ENCODE results near the gene KRTAP10-3. TPM values are rescaled to one million over a fixed set of nuclear protein-coding genes. Genes with fewer than 3 reads are reported as not detected.

The KRTAP10-3 gene
- total and polyA plus RNA-seq, 2 of the 13 experiments (the other 11 are each of a cell fraction or from before 2014, with no cell fraction given) = not detected

GRCh38 chr21:44593598-44594405 lies 35.2 kb upstream of the KRTAP10-3 start (continued):
- TF ChIP-seq FOXJ3 (CRISPR knock-in tag; IDR thresholded peaks at IDR 0.05; ENCODE audit: borderline replicate concordance) = peak; percentile 66; the same call in 1 of the 2 replicates
- TF ChIP-seq CREB1 (IDR thresholded peaks at IDR 0.05) = no peak
- no peak for TF ChIP-seq CREB1 (CRISPR knock-in tag; IDR thresholded peaks at IDR 0.05)
- peak; percentile 100 for TF ChIP-seq ZNF670 (CRISPR knock-in tag; IDR thresholded peaks at IDR 0.05; ENCODE audit: borderline replicate concordance)
- TF ChIP-seq MTF1 (CRISPR knock-in tag; IDR thresholded peaks at IDR 0.05) = no peak
- peak; percentile 80; the same call in 1 of the 2 replicates for TF ChIP-seq KDM2A (CRISPR knock-in tag; IDR thresholded peaks at IDR 0.05; ENCODE audit: borderline replicate concordance, low read depth)
- peak; percentile 73 for TF ChIP-seq ZNF547 (CRISPR knock-in tag; IDR thresholded peaks at IDR 0.05)
- TF ChIP-seq HNF1B (CRISPR knock-in tag; IDR thresholded peaks at IDR 0.05) = peak; percentile 92
- peak; percentile 81 for TF ChIP-seq TEAD3 (CRISPR knock-in tag; optimal IDR thresholded peaks at IDR 0.05; ENCODE audit: borderline replicate concordance)
- TF ChIP-seq ZMYM3 (CRISPR knock-in tag; IDR thresholded peaks at IDR 0.05) = peak; percentile 94
- TF ChIP-seq, protein P1, sequence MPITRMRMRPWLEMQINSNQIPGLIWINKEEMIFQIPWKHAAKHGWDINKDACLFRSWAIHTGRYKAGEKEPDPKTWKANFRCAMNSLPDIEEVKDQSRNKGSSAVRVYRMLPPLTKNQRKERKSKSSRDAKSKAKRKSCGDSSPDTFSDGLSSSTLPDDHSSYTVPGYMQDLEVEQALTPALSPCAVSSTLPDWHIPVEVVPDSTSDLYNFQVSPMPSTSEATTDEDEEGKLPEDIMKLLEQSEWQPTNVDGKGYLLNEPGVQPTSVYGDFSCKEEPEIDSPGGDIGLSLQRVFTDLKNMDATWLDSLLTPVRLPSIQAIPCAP (CRISPR knock-in tag; IDR thresholded peaks at IDR 0.05; ENCODE audit: low read depth) = no peak
- peak; percentile 71 for TF ChIP-seq ZNF746 (CRISPR knock-in tag; IDR thresholded peaks at IDR 0.05)
- TF ChIP-seq, protein P2, sequence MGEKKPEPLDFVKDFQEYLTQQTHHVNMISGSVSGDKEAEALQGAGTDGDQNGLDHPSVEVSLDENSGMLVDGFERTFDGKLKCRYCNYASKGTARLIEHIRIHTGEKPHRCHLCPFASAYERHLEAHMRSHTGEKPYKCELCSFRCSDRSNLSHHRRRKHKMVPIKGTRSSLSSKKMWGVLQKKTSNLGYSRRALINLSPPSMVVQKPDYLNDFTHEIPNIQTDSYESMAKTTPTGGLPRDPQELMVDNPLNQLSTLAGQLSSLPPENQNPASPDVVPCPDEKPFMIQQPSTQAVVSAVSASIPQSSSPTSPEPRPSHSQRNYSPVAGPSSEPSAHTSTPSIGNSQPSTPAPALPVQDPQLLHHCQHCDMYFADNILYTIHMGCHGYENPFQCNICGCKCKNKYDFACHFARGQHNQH (CRISPR knock-in tag; IDR thresholded peaks at IDR 0.05) = peak; percentile 86; the same call in 1 of the 2 replicates
- TF ChIP-seq, protein P3, sequence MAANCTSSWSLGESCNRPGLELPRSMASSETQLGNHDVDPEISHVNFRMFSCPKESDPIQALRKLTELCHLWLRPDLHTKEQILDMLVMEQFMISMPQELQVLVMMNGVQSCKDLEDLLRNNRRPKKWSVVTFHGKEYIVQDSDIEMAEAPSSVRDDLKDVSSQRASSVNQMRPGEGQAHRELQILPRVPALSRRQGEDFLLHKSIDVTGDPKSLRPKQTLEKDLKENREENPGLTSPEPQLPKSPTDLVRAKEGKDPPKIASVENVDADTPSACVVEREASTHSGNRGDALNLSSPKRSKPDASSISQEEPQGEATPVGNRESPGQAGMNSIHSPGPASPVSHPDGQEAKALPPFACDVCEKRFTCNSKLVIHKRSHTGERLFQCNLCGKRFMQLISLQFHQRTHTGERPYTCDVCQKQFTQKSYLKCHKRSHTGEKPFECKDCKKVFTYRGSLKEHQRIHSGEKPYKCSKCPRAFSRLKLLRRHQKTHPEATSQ (CRISPR knock-in tag; IDR thresholded peaks at IDR 0.05; ENCODE audit: borderline replicate concordance) = no peak
- peak; percentile 62 for TF ChIP-seq THAP11 (CRISPR knock-in tag; IDR thresholded peaks at IDR 0.05)
- TF ChIP-seq FOXA3 (CRISPR knock-in tag; IDR thresholded peaks at IDR 0.05) = peak; percentile 73
- peak; percentile 47 for TF ChIP-seq JARID2 (CRISPR knock-in tag; IDR thresholded peaks at IDR 0.05; ENCODE audit: insufficient replicate concordance)
- peak in 1 of 2 experiments; percentile 69; a peak in 1 of 4 replicates for TF ChIP-seq EP300 (IDR thresholded peaks at IDR 0.05; ENCODE audit: low read depth in 2 of 2, low read length in 2 of 2)
- peak; percentile 76 for TF ChIP-seq EP300 (CRISPR knock-in tag; IDR thresholded peaks at IDR 0.05; ENCODE audit: borderline replicate concordance)
- peak; percentile 82 for TF ChIP-seq ZNF772 (CRISPR knock-in tag; IDR thresholded peaks at IDR 0.05)
- TF ChIP-seq, protein P4, sequence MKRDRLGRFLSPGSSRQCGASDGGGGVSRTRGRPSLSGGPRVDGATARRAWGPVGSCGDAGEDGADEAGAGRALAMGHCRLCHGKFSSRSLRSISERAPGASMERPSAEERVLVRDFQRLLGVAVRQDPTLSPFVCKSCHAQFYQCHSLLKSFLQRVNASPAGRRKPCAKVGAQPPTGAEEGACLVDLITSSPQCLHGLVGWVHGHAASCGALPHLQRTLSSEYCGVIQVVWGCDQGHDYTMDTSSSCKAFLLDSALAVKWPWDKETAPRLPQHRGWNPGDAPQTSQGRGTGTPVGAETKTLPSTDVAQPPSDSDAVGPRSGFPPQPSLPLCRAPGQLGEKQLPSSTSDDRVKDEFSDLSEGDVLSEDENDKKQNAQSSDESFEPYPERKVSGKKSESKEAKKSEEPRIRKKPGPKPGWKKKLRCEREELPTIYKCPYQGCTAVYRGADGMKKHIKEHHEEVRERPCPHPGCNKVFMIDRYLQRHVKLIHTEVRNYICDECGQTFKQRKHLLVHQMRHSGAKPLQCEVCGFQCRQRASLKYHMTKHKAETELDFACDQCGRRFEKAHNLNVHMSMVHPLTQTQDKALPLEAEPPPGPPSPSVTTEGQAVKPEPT (CRISPR knock-in tag; IDR thresholded peaks at IDR 0.05; ENCODE audit: low read depth) = peak; percentile 88
- peak; percentile 59; the same call in 1 of the 2 replicates for TF ChIP-seq ZNF644 (CRISPR knock-in tag; IDR thresholded peaks at IDR 0.05; ENCODE audit: low read depth)
- TF ChIP-seq ZBTB42 (CRISPR knock-in tag; IDR thresholded peaks at IDR 0.05) = no peak
- peak; percentile 99 for TF ChIP-seq SIX4 (CRISPR knock-in tag; IDR thresholded peaks at IDR 0.05)
